Keratinocyte (primary cell): ENCODE data around the gene SMIM45.

Experiments used
- DNase-seq: peaks from one replicate; pipeline ENCODE4 v3.0.0-alpha.2; 2011; ENCODE audit warnings: low read depth, missing footprints, low spot score
- FAIRE-seq: peaks from 2 replicates; lab custom pipeline; 2011; peaks lifted over from hg19 to GRCh38; lab: Jason Lieb, UNC
- H2AFZ ChIP-seq: 2 replicates; pipeline ENCODE4 v1.6.0; 2012; ENCODE audit warnings: low read length, control low read depth, inconsistent platforms; ENCODE audit not compliant: control insufficient read depth
- H3K27ac ChIP-seq: 2 replicates; pipeline ENCODE4 v1.5.1; 2011; ENCODE audit warnings: low read length; ENCODE audit not compliant: control insufficient read depth, insufficient read depth
- H3K27me3 ChIP-seq: 3 replicates; pipeline ENCODE4 v1.6.0; 2011; ENCODE audit warnings: low read length; ENCODE audit not compliant: control insufficient read depth, insufficient read depth; ENCODE audit errors: extremely low read depth
- H3K36me3 ChIP-seq, 2 experiments: 2 replicates in 1 of 2; 3 replicates in 1 of 2; pipeline ENCODE4 v1.5.1; 2011; ENCODE audit warnings: low read length in 2 of 2, mild to moderate bottlenecking in 1 of 2; ENCODE audit not compliant: control insufficient read depth in 2 of 2, insufficient read depth in 2 of 2; ENCODE audit errors: extremely low read depth in 1 of 2
- H3K4me1 ChIP-seq: 3 replicates; pipeline ENCODE4 v1.5.1; 2011; ENCODE audit warnings: low read length; ENCODE audit not compliant: control insufficient read depth, insufficient read depth; ENCODE audit errors: extremely low read depth
- H3K4me2 ChIP-seq: 3 replicates; pipeline ENCODE4 v1.6.0; 2011; ENCODE audit warnings: low read depth, low read length; ENCODE audit not compliant: control insufficient read depth, insufficient read depth; ENCODE audit errors: extremely low read depth
- H3K4me3 ChIP-seq, 3 experiments: fragments of 200-600 bp in 1 of 3; sonication (generic) in 1 of 3; 2 replicates in 2 of 3; 3 replicates in 1 of 3; pipeline ENCODE4 v1.5.1; 2011 to 2016; ENCODE audit warnings: low read length in 3 of 3, mild to moderate bottlenecking in 3 of 3, control low read depth in 2 of 3, inconsistent platforms in 1 of 3, low read depth in 1 of 3, mixed read lengths in 1 of 3, mixed run types in 1 of 3, moderate library complexity in 1 of 3; ENCODE audit not compliant: control insufficient read depth in 2 of 3, insufficient read depth in 2 of 3; ENCODE audit errors: extremely low read depth in 1 of 3
- H3K79me2 ChIP-seq: 2 replicates; pipeline ENCODE4 v1.6.0; 2012; ENCODE audit warnings: low read length; ENCODE audit not compliant: control insufficient read depth, insufficient read depth
- H3K9ac ChIP-seq: 3 replicates; pipeline ENCODE4 v1.6.0; 2011; ENCODE audit warnings: low read length; ENCODE audit not compliant: control insufficient read depth, insufficient read depth; ENCODE audit errors: extremely low read depth
- H3K9me1 ChIP-seq: 3 replicates; pipeline ENCODE4 v1.6.0; 2011; ENCODE audit warnings: low read length; ENCODE audit not compliant: control insufficient read depth, insufficient read depth; ENCODE audit errors: extremely low read depth
- H3K9me3 ChIP-seq: 2 replicates; pipeline ENCODE4 v1.5.1; 2012; ENCODE audit warnings: low read depth, low read length; ENCODE audit not compliant: control insufficient read depth
- H4K20me1 ChIP-seq: 3 replicates; pipeline ENCODE4 v1.6.0; 2011; ENCODE audit warnings: low read length; ENCODE audit not compliant: control insufficient read depth, insufficient read depth; ENCODE audit errors: extremely low read depth
- EZH2 ChIP-seq: IDR thresholded peaks from one replicate; pipeline ENCODE4 v1.6.1; 2012; ENCODE audit warnings: inconsistent platforms, mild to moderate bottlenecking, low read length, moderate library complexity
- dilution Hi-C: fragments of 300-500 bp; cut with MboI; formaldehyde crosslinking; loops from one replicate; pipeline ENCODE4 v1.7.0; 2020; ENCODE audit warnings: low sequenced_read_pairs; ENCODE audit not compliant: extremely low pct_ligation_motif_present
- TF ChIP-seq, protein P1 (sequence below), 3 experiments: IDR thresholded peaks in 1 of 3; conservative IDR thresholded peaks in 1 of 3; optimal IDR thresholded peaks in 1 of 3; 2 replicates in 2 of 3; 3 replicates in 1 of 3; pipeline versions ENCODE3 to v1.5.1; 2011; ENCODE audit warnings: low read length in 3 of 3, mild to moderate bottlenecking in 3 of 3, moderate library complexity in 2 of 3, control low read depth in 1 of 3, inconsistent platforms in 1 of 3; ENCODE audit not compliant: insufficient read depth in 2 of 3; ENCODE audit errors: extremely low read depth in 1 of 3

Gene SMIM45

DNA sequence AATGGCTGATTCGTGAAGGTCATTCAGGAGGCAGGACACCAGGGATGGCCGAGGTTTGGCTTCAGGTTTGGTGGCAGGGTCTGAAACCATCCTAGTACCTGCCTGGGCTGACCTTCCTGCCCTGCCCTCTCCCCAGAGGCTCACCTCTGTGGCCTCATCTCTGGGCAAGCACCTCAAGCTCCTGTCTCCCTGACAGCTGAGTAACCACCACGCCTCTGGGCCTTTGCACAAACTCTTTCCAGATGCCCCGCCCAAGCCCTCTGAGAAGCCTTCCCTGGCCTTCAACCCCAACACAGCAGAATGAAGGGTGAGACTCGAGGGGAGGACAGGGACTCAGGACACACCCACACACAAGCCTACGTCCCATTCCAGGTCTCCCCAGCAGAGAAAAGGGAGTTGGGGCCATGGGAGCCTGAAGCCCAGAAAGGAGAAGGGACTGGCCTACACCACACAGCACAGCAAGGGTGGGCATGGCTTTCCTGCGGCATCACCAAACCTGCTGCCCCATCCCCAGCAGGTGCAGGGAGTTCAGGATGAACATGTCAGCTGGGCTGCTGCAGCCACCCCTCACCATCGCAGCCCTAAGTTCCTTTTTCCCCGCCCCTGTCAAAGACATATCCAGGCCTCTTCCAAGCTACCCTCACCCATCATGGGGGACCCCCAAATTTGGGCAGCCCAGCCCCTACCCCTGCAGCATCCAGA is 39.5 kb upstream of the SMIM45 start:
- no peak overlapping the region for H3K4me2 ChIP-seq
- peaks cover 4% of the 10 kb centered on the region for H3K4me1 ChIP-seq
- no peaks in the 10 kb centered on the region for H3K9me3 ChIP-seq
- H2AFZ ChIP-seq = no peak overlapping the region
- peaks cover 0 to 4% of the 10 kb centered on the region in 2 experiments for H3K36me3 ChIP-seq
- TF ChIP-seq EZH2 = no peak
- TF ChIP-seq, protein P1, sequence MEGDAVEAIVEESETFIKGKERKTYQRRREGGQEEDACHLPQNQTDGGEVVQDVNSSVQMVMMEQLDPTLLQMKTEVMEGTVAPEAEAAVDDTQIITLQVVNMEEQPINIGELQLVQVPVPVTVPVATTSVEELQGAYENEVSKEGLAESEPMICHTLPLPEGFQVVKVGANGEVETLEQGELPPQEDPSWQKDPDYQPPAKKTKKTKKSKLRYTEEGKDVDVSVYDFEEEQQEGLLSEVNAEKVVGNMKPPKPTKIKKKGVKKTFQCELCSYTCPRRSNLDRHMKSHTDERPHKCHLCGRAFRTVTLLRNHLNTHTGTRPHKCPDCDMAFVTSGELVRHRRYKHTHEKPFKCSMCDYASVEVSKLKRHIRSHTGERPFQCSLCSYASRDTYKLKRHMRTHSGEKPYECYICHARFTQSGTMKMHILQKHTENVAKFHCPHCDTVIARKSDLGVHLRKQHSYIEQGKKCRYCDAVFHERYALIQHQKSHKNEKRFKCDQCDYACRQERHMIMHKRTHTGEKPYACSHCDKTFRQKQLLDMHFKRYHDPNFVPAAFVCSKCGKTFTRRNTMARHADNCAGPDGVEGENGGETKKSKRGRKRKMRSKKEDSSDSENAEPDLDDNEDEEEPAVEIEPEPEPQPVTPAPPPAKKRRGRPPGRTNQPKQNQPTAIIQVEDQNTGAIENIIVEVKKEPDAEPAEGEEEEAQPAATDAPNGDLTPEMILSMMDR (optimal IDR thresholded peaks at IDR 0.05 in 1 of 3, IDR thresholded peaks at IDR 0.05 in 1 of 3, conservative IDR thresholded peaks at IDR 0.05 in 1 of 3; ENCODE audit: extremely low read depth in 1 of 3, insufficient read depth in 2 of 3, low read length in 3 of 3) = no peak
- no peak overlapping the region for H3K27ac ChIP-seq
- peaks cover 12% of the 10 kb centered on the region for H4K20me1 ChIP-seq
- H3K9ac ChIP-seq = no peak overlapping the region
- H3K4me3 ChIP-seq = no peak overlapping the region
- no peaks in the 10 kb centered on the region for H3K9me1 ChIP-seq
- H3K79me2 ChIP-seq = no peaks in the 10 kb centered on the region
- no peak for DNase-seq
- dilution Hi-C loops = no loop called here
- peaks cover 83% of the 10 kb centered on the region for H3K27me3 ChIP-seq
- no peak for FAIRE-seq

DNA sequence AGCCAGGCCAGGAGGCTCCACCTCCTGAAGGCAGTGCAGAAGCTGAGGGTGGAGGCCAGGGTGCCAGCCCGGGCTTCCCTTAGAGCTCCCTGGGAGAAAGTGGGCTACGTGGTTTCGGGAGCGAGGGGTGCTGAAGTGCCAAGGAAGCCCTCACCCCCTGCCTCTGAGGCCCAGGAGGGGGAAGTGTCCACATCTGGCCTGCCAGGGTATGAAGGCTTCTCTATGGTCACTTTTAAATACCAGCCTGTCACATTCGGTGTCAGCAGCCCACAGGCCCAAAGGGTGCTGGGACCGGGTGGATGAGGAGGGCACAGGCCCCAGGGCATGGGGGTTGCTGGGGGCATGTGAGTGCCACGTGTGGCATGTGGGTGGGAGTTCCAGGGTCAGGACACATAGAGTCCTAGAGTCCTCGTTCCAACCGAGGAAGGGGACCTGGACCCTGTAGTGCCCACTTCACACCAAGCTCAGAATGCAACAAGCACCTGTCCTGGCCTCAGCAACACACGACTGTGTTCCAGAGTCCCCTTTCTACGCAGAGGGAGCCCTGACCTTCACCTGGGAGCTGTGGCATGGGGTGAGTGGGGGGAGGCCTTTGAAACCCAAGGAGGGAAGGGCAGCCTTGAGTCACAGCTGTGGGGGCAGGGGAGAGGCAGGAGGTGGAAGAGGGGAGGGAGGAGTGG is 38.8 kb upstream of the SMIM45 start:
- peaks cover 86% of the 10 kb centered on the region for H3K27me3 ChIP-seq
- H4K20me1 ChIP-seq = peaks cover 12% of the 10 kb centered on the region
- H3K4me2 ChIP-seq = no peak overlapping the region
- H3K36me3 ChIP-seq = peaks cover 0 to under 1% of the 10 kb centered on the region in 2 experiments
- dilution Hi-C loops = no loop called here
- H3K9me3 ChIP-seq = no peaks in the 10 kb centered on the region
- H3K27ac ChIP-seq = no peak overlapping the region
- DNase-seq = no peak
- H3K9ac ChIP-seq = no peak overlapping the region
- TF ChIP-seq EZH2 = peak; percentile 18
- TF ChIP-seq, protein P1 (optimal IDR thresholded peaks at IDR 0.05 in 1 of 3, IDR thresholded peaks at IDR 0.05 in 1 of 3, conservative IDR thresholded peaks at IDR 0.05 in 1 of 3; ENCODE audit: extremely low read depth in 1 of 3, insufficient read depth in 2 of 3, low read length in 3 of 3) = no peak
- H3K4me1 ChIP-seq = peaks cover 10% of the 10 kb centered on the region
- FAIRE-seq = no peak
- H3K79me2 ChIP-seq = no peaks in the 10 kb centered on the region
- no peak overlapping the region for H3K4me3 ChIP-seq
- no peaks in the 10 kb centered on the region for H3K9me1 ChIP-seq
- H2AFZ ChIP-seq = no peak overlapping the region
